GM21723 (cell line): ENCODE data around the gene TRIM71.

Experiments used
- ATAC-seq: cut with Tn5 transposase; IDR thresholded peaks from one replicate; pipeline ENCODE4 v1.9.1; 2021; ENCODE audit warnings: mild to moderate bottlenecking, moderate library complexity; ENCODE audit not compliant: unreplicated experiment

The TRIM71 gene

GRCh38 chr3:32862936-32863487 is 45.2 kb downstream of the TRIM71 start:
- no peak for ATAC-seq

DNA sequence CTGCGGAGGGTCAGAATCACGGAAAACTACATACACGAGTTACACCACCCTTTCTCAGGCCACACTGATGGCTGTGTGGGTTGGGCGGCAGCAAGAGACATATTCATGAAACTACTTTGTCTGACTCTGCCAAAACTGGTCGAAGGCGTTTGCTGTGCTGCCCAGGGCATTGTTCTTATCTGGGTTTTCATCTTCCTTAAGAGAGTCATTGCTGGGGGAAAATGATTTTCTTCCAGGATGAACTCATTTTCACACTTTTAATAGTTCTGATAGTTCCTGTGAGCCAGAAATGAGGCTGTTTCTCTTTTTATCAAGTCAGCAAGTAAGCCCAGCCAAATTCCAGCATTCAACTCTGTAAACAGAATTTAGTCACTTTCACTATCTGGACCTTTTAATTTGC is 47.6 kb downstream of the TRIM71 start:
- ATAC-seq, result no peak

GRCh38 chr3:32866533-32866932 is 48.7 kb downstream of the TRIM71 start:
- ATAC-seq, result no peak

DNA sequence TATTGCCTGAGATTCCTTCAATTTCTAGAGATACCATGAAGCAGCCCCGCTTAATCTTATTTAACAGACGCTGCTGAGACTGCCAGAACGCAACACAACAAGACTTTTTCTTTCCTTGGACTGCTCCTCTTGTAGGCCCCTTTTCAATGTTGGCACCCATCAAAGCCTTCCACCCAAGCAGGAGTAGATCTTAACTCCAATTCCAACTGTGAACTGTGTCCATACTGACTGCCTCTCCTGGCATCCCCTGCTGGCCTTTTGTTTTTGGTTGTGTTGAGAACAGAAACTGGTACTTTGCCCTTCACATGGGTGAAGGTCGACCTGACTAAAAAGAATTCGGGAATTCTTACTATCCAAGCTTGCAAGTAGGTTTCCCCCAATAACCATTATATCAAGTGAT is 50.2 kb downstream of the TRIM71 start:
- ATAC-seq, result no peak

- ATAC-seq, result no peak
Observed at GRCh38 chr3:32868719-32869512, 51.1 kb downstream of the TRIM71 start.

- ATAC-seq, result no peak
Observed at GRCh38 chr3:32869513-32870047, 51.8 kb downstream of the TRIM71 start.

DNA sequence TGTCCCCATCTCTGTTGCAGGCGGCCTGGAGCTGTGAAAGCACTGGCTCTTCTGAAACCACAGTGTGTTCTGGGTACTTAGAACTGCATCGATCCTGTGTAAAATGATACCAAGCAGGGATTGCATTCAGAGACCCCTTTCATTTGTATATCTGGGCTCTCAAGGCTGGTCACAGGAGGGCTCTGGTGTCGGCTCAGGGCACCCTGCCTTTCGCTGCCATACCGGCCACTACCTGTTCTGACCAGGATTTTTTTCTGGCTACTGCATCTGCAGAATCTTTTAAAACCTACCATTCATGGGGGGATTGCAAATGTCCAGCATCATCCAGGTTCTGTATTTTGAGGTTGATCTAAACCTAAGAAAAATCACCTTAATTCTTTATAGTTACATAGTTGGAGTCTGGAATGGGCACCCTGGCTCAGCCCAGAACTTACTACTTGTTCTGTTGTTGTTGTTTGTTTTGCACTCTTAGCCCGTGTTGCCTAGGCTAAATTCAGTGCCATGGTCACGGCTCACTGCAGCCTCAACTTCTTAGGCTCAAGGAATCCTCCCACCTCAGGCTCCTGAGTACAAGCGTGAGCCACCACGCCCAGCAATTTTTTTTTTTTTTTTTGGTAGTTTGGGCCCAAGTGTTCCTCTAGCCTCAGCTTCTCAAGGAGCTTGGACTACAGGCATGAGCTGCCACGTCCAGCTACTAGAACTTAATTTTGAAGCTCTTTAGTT is 52.7 kb downstream of the TRIM71 start:
- no peak for ATAC-seq

GRCh38 chr3:32871273-32871672 is 53.5 kb downstream of the TRIM71 start:
- no peak for ATAC-seq

- ATAC-seq, result no peak
Observed at GRCh38 chr3:32872487-32873382, 54.9 kb downstream of the TRIM71 start.

- no peak for ATAC-seq
Observed at GRCh38 chr3:32873531-32874130, 55.8 kb downstream of the TRIM71 start.

DNA sequence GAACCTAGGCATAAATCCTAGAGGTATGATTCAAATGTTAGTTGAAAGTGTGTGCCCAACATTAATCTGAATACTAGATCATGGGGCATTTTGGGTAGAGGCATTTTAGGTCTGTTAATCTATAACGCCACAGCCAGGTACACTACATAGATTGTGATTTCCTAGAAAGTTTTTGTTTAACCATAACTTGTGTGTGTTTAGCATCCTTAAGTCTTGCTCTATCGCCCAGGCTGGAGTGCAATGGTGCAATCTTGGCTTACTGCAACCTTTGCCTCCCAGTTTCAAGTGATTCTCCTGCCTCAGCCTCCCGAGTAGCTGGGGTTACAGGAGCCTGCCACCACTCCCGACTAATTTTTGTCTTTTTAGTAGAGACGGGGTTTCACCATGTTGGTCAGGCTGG is 59.1 kb downstream of the TRIM71 start:
- no peak for ATAC-seq

- ATAC-seq, result no peak
Observed at GRCh38 chr3:32877598-32877997, 59.8 kb downstream of the TRIM71 start.

GRCh38 chr3:32880225-32880624 is 62.4 kb downstream of the TRIM71 start:
- ATAC-seq, result no peak

DNA sequence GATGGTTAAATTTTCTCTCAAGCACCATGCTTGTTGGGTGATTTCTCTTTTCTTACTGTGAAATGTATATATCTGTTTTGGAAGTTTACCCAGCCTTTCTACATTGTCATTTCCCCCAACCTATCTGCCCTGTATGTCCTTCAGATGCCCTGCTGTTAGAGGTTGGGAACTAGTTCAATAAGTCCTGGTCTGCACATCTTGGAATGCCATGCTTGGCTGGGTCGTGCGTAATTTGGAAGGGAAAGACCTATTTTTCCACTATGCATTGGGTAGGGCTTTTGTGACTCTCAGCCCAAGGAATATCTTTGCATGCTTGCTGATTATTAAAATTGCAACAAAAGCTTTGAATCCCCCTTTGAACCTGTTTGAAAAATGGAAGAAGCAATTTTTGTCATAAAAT is 63.8 kb downstream of the TRIM71 start:
- ATAC-seq, result no peak

GRCh38 chr3:32882189-32882588 is 64.4 kb downstream of the TRIM71 start:
- peak; percentile 19 for ATAC-seq

- ATAC-seq, result peak; percentile 95
Observed at GRCh38 chr3:32882603-32883025, 64.8 kb downstream of the TRIM71 start.

GRCh38 chr3:32883817-32884216 is 66.0 kb downstream of the TRIM71 start:
- ATAC-seq, result no peak

DNA sequence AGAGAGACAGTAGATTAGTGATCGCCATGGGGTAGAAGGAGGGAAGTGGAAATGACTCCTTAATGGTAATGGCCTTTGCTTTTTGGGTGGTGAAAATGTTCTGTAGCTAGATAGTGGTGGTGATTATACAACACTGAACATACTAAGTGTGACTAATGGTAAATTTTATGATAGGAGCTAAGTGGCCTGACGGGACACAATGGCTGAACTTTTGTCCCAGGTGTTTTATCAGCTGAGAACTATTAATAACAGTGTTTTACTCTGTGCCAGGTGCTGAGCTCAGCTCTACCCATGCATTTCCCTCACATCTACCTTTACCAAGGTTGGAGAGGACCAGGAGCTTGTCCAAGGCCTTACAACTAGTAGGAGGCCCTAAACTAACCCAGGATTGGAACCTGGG is 66.8 kb downstream of the TRIM71 start:
- no peak for ATAC-seq

- no peak for ATAC-seq
Observed at GRCh38 chr3:32885283-32885901, 67.6 kb downstream of the TRIM71 start.

- ATAC-seq, result no peak
Observed at GRCh38 chr3:32886296-32886695, 68.5 kb downstream of the TRIM71 start.
